ENCODE data around the gene ABCC10.
"Not testable (repeated sequence)": the region's sequence is repeated elsewhere in the genome, so short reads cannot be mapped to it uniquely, and the experiment has no call there.

ABCC10 gene

DNA sequence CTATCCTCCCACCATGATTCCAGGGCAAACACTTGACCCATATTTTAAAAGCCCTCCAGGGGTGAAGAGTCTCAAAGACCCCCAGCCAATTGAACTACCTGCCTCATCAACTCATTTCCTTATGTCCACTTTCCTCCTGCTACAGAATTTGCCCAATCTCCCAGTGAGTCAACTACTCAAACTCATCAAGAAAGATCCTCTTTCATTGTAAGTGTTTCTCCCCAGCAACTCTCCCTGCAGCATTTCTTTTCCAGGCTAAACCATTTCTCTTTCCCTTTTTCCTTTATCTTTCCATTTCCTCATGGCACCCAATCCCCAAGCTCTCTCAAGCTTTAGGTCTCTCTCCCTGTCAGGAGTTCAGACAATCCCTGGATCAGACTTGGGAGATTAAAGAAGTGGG lies 26.5 kb downstream of the ABCC10 start:
- in situ Hi-C loops (cut with MboI; ENCODE audit: low sequenced_read_pairs, unreplicated experiment) = no loop called here
- TF ChIP-seq, protein P1, sequence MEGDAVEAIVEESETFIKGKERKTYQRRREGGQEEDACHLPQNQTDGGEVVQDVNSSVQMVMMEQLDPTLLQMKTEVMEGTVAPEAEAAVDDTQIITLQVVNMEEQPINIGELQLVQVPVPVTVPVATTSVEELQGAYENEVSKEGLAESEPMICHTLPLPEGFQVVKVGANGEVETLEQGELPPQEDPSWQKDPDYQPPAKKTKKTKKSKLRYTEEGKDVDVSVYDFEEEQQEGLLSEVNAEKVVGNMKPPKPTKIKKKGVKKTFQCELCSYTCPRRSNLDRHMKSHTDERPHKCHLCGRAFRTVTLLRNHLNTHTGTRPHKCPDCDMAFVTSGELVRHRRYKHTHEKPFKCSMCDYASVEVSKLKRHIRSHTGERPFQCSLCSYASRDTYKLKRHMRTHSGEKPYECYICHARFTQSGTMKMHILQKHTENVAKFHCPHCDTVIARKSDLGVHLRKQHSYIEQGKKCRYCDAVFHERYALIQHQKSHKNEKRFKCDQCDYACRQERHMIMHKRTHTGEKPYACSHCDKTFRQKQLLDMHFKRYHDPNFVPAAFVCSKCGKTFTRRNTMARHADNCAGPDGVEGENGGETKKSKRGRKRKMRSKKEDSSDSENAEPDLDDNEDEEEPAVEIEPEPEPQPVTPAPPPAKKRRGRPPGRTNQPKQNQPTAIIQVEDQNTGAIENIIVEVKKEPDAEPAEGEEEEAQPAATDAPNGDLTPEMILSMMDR (IDR thresholded peaks at IDR 0.05; ENCODE audit: borderline replicate concordance, control extremely low read depth, extremely low read depth, insufficient read depth, missing control alignments) = no peak
- DNase-seq (ENCODE audit: low spot score) = no peak

DNA sequence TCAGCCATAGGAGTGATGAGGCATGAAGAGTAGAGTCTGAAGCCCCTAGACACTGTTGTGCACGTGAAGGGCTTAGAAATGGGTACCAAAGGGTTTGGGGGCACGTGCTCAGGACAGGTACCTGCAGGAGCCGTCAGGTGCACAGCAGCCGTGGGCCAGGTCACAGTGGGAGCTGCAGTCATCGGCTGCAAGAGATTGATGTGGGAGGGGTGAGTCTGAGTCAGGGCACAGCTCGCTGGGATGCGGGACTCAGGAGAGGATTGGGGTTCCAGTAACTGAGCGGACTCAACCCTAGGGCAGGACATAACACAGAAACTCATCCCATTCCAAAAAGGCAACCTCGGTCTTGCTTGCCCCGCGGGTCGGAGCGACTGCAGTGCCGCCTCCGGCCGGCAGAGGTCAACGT lies 27.0 kb downstream of the ABCC10 start:
- TF ChIP-seq, protein P1 (IDR thresholded peaks at IDR 0.05; ENCODE audit: borderline replicate concordance, control extremely low read depth, extremely low read depth, insufficient read depth, missing control alignments) = peak; percentile 93
- DNase-seq (ENCODE audit: low spot score) = no peak
- in situ Hi-C loops (cut with MboI; ENCODE audit: low sequenced_read_pairs, unreplicated experiment) = no loop called here

DNA sequence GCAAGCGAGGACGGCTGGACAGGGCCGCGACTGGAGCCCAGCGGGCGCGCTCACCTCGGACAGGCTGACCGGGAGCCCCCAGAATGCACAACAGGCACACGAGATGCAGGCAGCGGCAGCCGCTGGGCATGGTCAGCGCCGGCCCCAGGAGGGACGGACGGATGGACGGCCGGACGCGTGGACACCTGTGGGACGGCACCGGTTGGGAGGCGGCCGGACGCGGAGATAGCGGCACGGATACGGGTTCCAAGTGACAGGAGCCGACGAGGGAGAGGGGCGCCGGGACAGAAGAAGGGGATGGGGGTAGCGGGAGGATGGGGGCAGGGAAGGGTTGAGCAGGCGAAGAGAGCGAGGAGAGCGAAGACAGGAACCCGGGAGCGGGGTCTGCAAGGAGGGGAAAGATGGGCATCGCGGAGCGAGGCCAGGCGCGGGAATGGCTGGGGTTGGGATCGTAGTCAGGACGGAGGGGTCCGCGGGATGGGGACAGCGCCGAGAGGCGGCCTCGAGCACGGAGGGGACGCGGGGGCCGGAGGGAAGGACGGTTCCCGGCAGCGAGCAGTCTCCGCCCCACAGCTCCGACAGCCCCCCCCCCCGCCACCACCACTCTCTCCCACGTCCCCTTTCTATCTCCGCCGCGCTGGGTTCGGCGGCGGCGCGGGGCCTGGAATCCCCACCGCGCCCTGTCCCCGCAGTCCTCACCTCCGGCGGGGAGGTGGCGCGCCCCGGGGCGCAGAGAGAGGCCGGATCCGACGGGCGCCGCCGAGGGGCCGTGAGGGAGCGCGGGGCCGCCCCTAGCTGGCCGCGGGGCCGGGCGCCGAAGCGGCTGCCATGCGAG lies 27.6 kb downstream of the ABCC10 start:
- peak; percentile 88 for DNase-seq (ENCODE audit: low spot score)
- in situ Hi-C loops (cut with MboI; ENCODE audit: low sequenced_read_pairs, unreplicated experiment) = no loop called here
- TF ChIP-seq, protein P1 (IDR thresholded peaks at IDR 0.05; ENCODE audit: borderline replicate concordance, control extremely low read depth, extremely low read depth, insufficient read depth, missing control alignments) = no peak

GRCh38 chr6:43455531-43456428 lies 28.4 kb downstream of the ABCC10 start, which contains the start of gene DLK2:
Gene DLK2, minus strand, starts transcription at chr6:43455548. Its CDS starts 723 bp downstream, at chr6:43454825.
- peak; percentile 75 for DNase-seq (ENCODE audit: low spot score)
- TF ChIP-seq, protein P1 (IDR thresholded peaks at IDR 0.05; ENCODE audit: borderline replicate concordance, control extremely low read depth, extremely low read depth, insufficient read depth, missing control alignments) = no peak
- in situ Hi-C loops (cut with MboI; ENCODE audit: low sequenced_read_pairs, unreplicated experiment) = no loop called here

- DNase-seq (ENCODE audit: low spot score) = no peak
- TF ChIP-seq, protein P1 (IDR thresholded peaks at IDR 0.05; ENCODE audit: borderline replicate concordance, control extremely low read depth, extremely low read depth, insufficient read depth, missing control alignments) = no peak
- in situ Hi-C loops (cut with MboI; ENCODE audit: low sequenced_read_pairs, unreplicated experiment) = no loop called here
These were observed 30.3 kb downstream of the ABCC10 start for GRCh38 chr6:43457643-43458042.

GRCh38 chr6:43458154-43458553 lies 30.8 kb downstream of the ABCC10 start:
- in situ Hi-C loops (cut with MboI; ENCODE audit: low sequenced_read_pairs, unreplicated experiment); DNase-seq (ENCODE audit: low spot score): not testable (repeated sequence)
